Measurements from ENCODE around the gene ZNF26.
"Not testable (repeated sequence)": the region's sequence is repeated elsewhere in the genome, so short reads cannot be mapped to it uniquely, and the experiment has no call there.

ZNF26 gene

GRCh38 chr12:132965796-132966195 is 20.4 kb upstream of the ZNF26 start:
- no peak for TF ChIP-seq CTCF (IDR thresholded peaks at IDR 0.05; ENCODE audit: borderline replicate concordance, insufficient read depth, low read depth, low read length)
- no peak overlapping the region for H3K4me3 ChIP-seq (ENCODE audit: low read depth, low read length)

- H3K4me3 ChIP-seq (ENCODE audit: low read depth, low read length), result no peak overlapping the region
- no peak for TF ChIP-seq CTCF (IDR thresholded peaks at IDR 0.05; ENCODE audit: borderline replicate concordance, insufficient read depth, low read depth, low read length)
Measured at GRCh38 chr12:132966676-132967415, 19.3 kb upstream of the ZNF26 start.

- TF ChIP-seq CTCF (IDR thresholded peaks at IDR 0.05; ENCODE audit: borderline replicate concordance, insufficient read depth, low read depth, low read length), result no peak
- no peak overlapping the region for H3K4me3 ChIP-seq (ENCODE audit: low read depth, low read length)
Measured at GRCh38 chr12:132967736-132968135, 18.4 kb upstream of the ZNF26 start.

GRCh38 chr12:132972374-132972773 is 13.8 kb upstream of the ZNF26 start:
- no peak for TF ChIP-seq CTCF (IDR thresholded peaks at IDR 0.05; ENCODE audit: borderline replicate concordance, insufficient read depth, low read depth, low read length)
- H3K4me3 ChIP-seq (ENCODE audit: low read depth, low read length), result no peak overlapping the region

- H3K4me3 ChIP-seq (ENCODE audit: low read depth, low read length), result not testable (repeated sequence)
- TF ChIP-seq CTCF (IDR thresholded peaks at IDR 0.05; ENCODE audit: borderline replicate concordance, insufficient read depth, low read depth, low read length), result peak; percentile 17; the same call in 1 of the 2 replicates
Measured at GRCh38 chr12:132976870-132977269, 9.3 kb upstream of the ZNF26 start.

- no peak for TF ChIP-seq CTCF (IDR thresholded peaks at IDR 0.05; ENCODE audit: borderline replicate concordance, insufficient read depth, low read depth, low read length)
- H3K4me3 ChIP-seq (ENCODE audit: low read depth, low read length), result peak overlapping the region; percentile 90
Measured at GRCh38 chr12:132986885-132987225, 688 bp downstream of the ZNF26 start.

- H3K4me3 ChIP-seq (ENCODE audit: low read depth, low read length), result no peak overlapping the region
- TF ChIP-seq CTCF (IDR thresholded peaks at IDR 0.05; ENCODE audit: borderline replicate concordance, insufficient read depth, low read depth, low read length), result no peak
Measured at GRCh38 chr12:132998741-132999140, 12.6 kb downstream of the ZNF26 start.
